Stimulated activated CD8-positive, alpha-beta memory T cell treated with anti-CD3 and anti-CD28 coated beads, Interleukin-15, amount 100 ng/mL, for 1 hour (primary cell): Measurements from ENCODE around the gene IFNGR1.
"Not testable (repeated sequence)": the region's sequence is repeated elsewhere in the genome, so short reads cannot be mapped to it uniquely, and the experiment has no call there.

Source experiments
- DNase-seq: peaks from one replicate; pipeline ENCODE4 v3.0.0-alpha.2; 2020; ENCODE audit warnings: low read depth

IFNGR1 gene

DNA sequence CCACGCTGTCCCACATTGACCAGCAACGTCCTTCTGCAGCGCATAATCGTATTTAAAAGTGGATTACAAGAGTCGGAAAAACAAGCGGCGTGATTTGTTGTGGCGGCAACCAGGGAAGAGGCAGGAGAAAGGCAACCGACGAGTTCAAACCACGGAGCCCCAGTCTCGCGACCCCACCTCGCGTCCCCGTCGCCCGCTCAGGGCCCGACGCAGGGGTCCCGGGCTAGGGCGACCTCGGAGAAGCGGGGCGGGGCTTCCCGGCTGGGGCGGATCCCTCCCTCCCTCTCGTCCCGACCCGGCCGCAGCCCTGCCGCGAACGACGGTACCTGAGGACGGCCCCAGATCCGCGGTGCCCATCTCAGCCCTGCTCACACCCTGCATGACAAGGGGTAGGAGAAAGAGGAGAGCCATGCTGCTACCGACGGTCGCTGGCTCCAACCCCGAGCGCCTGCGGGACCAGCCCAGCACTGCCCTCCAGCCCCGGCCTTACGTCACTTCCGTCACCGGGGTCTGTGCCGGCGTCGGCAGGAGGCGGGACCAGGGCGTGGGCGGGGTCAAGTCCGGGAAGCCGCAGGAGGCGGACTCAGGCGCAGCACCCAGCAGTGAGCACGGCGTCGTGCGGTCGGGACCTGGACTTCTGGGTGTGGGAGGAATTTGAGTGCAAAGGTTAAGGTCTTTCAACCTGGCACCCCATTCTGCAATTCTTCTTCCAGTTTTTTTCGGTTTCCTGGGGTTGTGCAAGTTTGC lies at the start of gene IFNGR1:
IFNGR1 (minus strand) TSS at position 469 of the 747 bp plus-strand sequence; CDS start at position 411, 58 bp downstream.
- peak; percentile 93 for DNase-seq

DNA sequence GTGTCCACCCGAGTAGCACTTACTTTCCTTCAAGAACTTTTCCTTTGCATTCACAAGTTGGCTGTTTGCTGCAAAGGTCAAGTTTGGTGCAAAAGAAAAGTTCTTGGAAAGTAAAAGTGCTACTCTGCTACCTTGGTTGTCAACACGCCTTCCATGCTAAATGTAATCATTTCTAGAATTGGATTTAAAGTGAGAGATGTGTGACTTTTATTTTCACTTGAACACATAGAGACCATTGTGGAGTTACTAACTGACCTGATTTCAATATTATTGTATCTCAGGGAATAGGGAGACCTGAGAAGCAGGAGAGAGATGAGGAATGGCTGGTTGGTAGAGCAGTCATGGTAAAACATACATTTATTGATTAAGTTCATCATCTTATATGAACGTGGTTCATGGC lies 49.7 kb upstream of the IFNGR1 start:
- no peak for DNase-seq

DNA sequence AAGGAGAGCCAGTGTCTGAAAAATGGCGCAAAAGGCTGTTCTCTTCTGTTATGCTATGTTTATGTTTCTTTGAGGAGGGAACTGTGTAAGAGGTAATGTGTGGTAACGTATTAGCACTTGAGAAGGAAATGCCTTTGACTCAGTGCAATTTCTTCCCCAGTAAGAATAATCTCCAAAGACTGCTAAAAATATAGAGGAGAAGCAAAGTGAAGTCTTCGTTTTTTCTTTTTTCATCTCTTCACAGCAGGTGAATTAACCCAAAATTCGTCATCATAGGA lies 47.1 kb upstream of the IFNGR1 start:
- DNase-seq = no peak

DNA sequence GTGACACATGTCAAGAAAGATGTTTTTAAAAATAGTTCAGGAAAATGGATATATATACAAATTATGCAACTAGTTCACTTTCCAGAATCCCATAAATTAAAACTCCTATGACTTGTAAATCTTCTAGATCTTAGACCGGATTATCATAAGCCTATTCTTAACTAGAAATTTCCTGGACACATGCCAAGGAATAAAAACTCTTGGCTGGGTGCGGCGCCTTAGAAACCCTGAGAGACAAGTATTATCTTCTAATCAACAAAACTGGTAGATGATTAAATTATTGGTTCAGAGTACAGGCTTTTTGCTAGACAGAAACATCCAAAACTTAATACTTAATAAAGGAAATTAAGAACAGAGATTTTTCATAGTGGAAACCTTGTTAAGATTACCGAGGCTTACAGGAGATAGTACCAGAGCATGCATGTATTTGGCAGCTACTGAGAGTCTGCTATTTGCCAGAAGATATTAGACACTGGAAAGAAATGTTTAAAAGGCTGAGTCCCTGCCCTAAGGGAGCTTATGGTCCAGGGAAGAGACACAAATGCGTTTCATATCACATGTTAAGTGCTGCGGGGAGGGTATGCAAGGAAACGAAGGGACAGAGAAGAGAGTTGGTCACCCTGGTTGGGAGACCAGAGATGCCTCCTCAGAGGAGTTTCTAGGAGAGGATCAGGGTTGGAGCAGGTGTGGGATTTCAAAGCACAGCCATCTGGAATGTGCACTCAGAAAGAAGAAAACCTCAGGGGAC lies 46.5 kb upstream of the IFNGR1 start:
- DNase-seq = no peak

DNA sequence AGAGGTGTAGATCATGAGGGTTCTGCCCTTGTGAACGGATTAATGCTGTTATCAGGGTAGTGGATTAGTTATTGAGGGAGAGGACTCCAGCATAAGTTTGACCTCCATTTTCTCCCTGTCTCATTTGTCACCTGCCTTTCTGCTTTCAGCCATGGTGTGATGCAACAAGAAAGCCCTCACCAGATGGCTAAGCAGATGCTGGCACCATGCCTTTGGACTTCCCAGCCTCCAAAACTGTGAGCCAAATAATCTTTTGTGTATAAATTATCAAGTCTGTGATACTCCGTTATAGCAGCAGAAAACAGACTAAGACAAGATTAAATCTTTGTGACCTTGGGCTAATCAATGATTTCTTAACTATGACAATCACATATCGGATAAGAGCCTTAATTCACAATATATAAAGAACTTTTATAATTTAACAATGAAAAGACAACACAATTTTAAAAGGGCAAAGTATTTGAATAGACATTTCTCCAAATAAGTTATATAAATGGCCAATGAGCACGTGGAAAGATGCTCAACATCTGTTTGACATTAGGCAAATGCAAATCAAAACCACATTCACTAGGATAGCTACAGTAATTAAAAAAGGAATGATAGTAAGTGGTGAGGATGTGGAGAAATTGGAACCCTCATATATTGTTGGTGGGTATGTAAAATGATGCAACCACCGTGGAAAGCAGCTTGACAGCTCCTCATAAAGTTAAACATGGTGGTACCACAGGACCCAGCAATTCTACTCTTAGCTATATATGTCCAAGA lies 45.3 kb upstream of the IFNGR1 start:
- no peak for DNase-seq

DNA sequence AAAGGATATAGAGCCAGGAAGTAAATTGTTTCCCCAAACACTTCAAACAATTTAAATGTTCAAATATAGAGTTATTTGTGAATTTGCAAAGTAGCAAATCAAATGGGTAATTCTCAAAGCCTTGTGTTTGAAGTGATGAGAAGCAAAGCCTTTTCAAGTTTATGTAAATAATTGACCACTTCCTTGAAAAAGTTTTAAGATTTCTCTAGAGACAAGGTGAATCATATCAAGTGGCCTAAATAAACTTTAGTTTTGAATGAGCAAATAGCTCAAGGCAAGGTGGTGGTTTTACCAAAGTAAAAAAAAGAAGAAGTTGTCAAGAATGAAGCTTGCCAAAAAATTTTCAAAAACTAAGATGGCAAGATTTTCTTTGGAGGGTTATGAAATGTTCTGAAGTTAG lies 42.6 kb upstream of the IFNGR1 start:
- DNase-seq = no peak

DNA sequence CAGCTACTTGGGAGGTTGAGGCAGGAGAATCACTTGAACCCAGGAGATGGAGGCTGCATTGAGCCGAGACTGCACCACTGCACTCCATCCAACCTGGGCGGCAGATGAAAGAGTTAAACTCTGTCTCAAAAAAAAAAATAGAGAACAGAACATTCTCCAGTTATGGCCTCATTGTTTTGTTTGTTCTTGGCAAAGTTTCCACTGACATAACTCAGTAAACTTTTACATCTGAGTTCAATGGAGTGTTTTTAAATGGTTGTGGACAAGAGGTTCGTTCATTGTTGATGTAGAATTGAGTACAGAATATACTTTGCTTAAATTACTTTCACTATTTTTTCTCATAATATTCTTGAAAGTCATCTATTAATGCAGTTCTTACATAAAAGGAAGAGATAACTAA lies 42.2 kb upstream of the IFNGR1 start:
- no peak for DNase-seq

DNA sequence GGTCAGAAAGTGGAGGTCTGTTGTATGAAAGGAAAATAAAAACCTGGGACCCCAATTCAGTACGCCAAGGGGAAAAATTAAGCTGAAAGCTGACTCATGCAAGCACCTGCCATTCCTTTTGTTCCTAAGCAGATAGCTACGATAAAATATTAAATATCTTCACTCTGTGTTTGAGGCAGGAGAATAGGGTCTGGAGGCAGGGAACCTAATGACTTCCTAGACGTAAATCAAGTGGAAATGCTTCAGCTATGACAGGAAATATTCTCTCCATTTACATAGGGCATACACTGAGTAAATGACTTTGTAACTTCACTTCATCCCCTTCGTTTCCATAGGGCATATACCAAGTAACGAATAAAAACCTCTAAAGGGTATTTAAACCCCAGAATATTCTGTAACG lies 41.0 kb upstream of the IFNGR1 start:
- no peak for DNase-seq

DNA sequence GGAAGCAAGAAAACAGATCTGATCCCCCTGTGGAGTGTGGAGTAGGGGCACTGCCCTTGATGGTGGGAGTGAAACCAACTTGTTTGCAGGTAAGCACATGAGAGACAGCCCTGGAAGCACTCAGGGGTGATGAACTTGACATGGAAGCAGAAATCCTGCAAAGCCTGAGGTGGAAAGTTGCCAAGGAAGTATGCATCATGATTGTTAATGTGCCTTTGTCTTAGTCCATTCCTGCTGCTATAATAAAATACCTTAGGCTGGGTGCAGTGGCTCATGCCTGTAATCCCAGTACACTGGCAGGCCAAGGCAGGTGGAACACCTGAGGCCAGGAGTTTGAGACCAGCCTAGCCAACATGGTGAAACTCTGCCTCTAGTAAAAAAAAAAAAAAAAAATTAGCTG lies 40.2 kb upstream of the IFNGR1 start:
- DNase-seq = no peak

DNA sequence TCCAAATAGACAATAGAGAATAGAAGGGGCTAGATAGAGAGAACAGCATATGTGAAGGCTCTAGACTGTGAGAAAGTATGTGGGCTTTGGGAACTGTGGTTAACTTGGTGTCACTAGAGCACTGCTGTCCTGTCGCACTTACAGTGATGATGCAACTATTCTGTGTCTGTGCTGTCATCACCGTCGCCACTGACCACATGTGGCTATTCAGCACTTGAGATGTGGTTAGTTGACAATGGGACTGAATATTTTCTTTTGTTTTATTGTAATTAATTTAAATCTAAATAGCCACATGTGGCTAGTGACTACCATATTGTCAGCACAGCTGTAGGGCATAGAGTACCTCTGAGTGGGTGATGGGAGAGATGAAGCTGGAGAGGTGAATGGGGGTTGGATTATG lies 39.0 kb upstream of the IFNGR1 start:
- DNase-seq = no peak

DNA sequence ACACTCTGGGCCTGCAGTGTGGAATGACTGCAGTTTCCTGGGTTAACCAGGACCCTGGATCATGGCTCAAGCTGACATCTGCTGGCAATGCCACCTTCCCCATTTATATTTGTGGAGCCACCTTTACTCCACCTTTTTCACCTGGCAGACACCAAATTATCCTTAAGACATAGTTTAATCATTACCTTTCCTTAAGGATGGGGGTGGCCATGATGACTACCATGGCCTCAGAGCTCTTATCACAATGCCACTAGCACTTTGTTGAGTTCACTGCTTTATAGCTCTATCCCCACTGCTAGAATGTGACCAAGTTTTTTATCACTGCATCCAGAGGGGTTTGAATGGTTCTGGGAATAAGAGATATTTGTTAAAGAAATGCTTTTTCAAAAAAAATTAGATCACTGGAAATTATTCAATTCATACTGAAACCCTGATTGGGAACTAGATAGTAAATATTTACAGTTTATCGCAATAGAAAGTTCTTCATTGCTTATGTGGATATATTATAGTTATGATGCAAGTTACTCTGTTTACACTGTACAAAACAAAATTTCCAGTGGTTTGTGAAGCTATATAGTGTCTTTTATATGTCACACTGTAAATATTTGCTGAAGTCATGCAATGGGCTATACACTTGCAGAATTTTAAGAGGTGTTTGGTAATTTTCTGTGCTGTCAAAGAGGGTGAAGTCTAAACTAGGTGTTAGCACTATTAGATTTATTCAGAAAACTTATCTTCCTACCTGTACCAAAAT lies 37.3 kb upstream of the IFNGR1 start:
- no peak for DNase-seq

DNA sequence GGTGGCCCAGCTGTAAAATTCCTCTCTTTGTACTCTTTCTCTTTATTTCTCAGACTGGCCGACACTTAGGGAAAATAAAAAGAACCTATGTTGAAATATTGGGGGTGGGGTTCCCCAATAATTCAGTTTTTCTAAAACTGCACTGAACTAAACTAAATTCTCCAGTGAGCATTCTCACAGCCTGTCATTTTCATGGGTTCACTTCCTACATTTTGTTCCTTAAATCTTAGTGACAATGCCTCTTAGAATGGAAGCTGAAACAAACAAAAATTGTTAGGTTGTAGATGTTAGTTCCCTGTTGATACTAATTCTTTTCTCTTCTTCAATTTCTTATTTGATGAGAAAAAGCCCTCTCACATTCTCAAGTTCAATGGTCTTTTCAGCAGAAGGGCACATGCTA lies 35.8 kb upstream of the IFNGR1 start:
- no peak for DNase-seq

DNA sequence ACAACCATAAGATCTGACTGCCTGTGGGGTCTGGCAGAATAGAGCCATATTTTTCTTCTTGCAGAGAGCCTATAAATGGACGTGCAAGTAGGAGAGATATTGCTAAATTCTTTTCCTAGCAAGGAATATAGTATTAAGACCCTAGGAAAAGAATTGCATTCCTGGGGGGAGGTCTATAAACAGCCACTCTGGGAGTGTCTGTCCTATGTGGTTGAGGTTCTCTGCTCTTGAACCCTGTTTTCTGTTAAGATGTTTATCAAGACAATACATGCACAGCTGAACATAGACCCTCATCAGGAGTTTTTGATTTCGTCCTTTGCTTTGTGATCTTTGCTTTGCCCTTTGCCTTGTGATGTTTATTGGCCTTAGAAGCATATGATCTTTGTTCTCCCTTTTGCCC lies 35.2 kb upstream of the IFNGR1 start:
- not testable (repeated sequence) for DNase-seq

DNA sequence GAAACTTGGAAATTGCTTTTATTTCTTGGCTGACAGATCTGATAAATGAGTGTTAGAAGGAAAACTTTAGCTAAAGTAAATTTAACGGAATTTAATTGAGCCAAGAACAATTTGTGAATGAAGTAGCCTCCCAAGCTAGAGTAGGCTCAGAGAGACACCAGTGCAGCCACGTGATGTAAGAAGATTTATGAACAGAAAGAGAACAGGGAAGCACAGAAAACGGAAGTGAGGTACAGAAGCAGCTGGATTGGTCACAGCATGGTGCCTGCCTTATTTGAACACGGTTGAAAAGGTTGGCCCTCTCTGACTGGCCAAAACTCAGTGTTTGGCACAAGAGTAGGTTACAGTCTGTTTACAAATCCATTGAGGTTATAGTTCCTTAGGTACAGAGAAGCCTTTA lies 29.5 kb upstream of the IFNGR1 start:
- DNase-seq = no peak

DNA sequence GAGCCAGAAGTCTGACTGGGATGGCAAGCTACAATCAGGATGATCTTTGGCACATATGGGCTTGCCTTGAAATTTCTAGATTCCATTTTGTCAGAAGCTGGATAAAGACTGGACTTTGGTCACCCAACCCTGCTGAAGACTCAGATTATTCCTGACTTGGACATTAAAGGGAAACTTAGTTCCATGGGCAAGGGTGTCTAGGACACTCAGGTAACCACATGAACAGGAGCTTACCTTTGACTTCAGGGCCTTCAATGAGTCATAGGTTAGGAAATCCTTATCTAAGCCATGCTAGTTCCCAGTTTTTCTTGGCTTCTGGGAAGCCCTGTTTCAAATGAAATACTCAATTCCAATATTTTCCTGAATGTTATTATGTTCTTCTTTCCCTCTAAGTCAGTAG lies 28.5 kb upstream of the IFNGR1 start:
- DNase-seq = no peak

DNA sequence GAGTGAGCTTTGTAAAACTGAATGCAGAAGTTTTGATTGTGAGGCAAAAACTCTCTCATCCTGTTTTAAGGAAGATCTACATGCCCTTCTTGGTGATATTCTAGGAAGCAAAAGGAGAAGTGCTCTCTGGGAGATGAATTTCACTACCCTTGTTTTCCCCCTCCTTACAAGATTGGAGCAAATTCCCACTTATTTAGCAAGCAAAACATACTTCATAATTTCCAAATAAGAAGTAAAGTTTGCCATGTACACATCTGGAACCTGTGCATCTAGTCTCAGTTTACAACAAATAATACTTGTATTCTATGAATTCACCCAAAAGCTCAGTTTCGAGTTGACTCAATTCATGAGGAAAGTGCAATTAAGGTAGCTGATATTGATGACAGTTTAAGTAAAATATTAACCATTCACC lies 27.6 kb upstream of the IFNGR1 start:
- DNase-seq = no peak

DNA sequence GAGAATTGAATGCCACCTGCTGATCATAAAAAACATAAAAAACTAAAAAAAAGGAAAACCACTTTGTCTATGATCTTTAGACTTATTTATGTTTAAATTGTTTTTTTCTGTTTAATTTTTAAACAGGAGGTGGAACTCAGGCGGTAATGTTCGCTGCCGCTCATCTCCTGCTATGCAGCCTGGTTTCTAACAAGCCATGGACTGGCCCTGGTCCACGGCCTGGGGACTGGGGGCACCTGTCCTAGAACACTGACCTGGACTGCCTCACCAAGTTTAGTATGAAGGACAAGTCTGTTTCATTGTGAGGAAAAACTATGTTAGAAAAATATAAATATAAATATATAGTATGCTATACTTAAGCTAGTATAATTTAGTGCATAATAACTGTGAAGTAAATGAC lies 27.0 kb upstream of the IFNGR1 start:
- no peak for DNase-seq

DNA sequence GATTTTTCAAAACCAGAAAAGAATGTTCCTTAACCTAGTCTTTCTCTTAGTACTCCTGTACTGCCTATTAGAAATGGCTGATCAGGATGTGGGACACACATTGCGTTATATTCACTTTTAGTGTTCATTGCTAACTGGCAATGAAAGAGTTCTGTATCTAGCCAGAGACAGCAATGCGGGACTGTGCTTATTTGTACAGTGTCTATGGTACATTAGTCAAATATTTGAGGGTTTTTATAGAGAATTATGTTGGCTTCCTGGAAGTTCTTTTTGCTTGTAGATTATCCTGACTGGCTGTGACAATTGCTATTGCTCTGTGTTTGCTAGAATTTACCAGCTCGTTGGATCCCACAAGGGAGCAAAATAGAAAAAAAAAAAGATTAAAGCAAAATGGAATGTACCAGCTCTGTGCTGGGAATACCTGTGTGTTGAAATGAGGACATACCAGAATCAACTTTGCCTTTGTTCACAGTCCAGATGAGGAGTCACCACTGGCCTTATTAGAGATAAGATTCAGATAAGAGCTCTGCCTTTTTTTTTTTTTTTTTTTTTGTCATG lies 22.4 kb upstream of the IFNGR1 start:
- DNase-seq = no peak

DNA sequence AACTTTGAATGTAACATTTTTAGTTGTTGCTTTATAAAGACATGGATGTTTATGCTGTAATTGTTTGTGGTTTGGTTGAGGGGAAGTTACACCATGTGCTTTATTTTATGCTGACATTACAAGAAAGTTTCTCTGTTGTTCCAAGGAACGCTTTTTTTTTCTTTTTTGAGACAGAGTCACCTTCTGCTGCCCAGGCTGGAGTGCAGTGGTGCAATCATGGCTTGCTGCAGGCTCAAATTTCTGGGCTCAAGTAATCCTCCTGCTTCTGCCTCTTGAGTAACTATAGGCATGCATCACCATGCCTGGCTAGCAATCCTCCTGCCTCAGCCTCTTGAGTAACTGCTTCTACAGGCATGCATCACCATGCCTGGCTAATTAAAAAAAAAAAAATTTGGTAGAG lies 21.0 kb upstream of the IFNGR1 start:
- no peak for DNase-seq

DNA sequence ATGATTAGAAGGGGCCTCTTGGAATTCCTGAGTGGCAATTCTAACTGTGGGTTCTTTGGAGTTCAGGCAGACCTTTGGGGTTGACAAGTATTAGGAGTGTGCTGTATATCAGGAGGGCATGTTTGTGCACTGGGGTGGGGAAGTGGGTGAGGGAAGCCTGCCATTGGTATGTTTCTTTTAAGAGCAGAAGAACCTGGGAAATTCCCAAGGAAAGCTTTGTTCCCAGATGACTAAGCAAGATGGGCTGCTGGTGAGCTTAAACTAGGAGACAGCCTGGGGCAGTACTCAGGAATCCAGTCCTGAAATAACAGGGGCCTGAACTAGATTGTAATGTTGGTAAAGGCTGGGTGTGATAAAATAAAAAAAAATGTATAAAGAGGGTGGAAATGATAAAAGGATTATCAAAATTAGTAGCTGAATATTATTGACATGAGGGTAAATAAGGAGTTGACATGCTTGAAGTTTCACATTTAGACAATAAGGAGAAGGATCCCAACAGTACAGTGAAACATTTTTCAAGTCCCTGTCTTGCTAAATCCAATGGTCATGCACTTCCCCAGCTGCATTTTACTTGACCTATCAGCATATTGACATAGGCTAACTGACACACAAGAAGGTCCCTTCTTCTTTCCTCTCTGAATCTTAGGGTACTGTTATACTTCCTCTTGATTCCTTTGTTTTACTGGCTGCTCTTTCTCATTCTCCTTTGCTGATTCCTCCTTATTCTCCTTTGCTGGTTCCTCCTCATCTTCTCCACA lies 18.4 kb upstream of the IFNGR1 start:
- DNase-seq = no peak

DNA sequence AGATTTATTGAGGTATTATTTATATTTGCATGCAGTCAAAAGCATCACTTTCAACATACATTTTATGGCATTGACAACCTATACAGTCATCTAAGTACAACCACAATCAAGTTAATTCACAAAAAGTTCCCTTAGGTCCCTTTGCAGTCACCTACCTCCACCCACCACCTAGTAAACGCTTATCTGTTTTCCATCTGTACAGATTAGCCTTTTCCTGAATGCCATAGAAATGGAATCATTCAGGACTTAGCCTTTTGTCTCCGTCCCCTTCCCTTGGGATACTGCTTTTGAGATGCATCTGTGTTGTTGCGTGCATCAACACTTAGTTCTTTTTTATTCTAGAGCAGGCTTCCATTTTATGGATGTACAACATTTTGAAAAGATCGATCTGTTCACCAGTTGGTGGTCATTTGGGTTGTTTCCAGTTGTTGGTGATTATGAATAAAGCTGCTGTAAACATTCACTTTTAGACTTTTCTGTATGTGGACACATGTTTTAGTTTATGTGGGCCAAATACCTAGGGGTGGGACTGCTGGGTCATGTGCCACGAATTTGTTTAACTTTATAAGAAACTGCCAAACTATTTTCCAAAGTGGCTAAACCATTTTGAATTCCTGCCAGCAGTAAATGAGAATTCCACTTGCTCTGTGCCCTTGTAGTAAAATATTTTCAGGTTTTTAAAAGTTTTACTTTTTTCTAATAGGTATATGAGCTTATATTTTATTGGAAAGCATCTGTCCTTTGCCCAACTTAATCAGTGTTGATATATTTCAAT lies 17.6 kb upstream of the IFNGR1 start:
- no peak for DNase-seq
